Neural cell (in vitro differentiated cells): Measurements from ENCODE around the gene MAPK1. TPM values are rescaled to one million over a fixed set of nuclear protein-coding genes. Genes with fewer than 3 reads are reported as not detected.
"Not testable (repeated sequence)": the region's sequence is repeated elsewhere in the genome, so short reads cannot be mapped to it uniquely, and the experiment has no call there.

Experiments used
- H2AFZ ChIP-seq: fragments of 200-600, 300-800 bp; sonication (generic), shearing (Covaris generic); 2 replicates; pipeline ENCODE4 v1.6.0; 2014; ENCODE audit warnings: low read depth, mild to moderate bottlenecking, antibody characterized with exemption, low read length, moderate library complexity
- H3F3A ChIP-seq: fragments of 200-600 bp; shearing (Covaris generic); 2 replicates; pipeline ENCODE4 v1.6.1; 2016; ENCODE audit warnings: mild to moderate bottlenecking, moderate library complexity, mixed read lengths, antibody characterized with exemption, low read length; ENCODE audit not compliant: insufficient read depth, poor library complexity, severe bottlenecking
- H3K27ac ChIP-seq: fragments of 200-600, 300-800 bp; sonication (generic), shearing (Covaris generic); 2 replicates; pipeline ENCODE4 v1.5.1; 2014; ENCODE audit warnings: mild to moderate bottlenecking, low read length, moderate library complexity
- H3K27me3 ChIP-seq: fragments of 300-800, 200-600 bp; sonication (generic), shearing (Covaris generic); 2 replicates; pipeline ENCODE4 v1.6.0; 2014; ENCODE audit warnings: mild to moderate bottlenecking, low read depth, low read length, moderate library complexity; ENCODE audit not compliant: insufficient read depth
- H3K36me3 ChIP-seq: fragments of 300-800, 200-600 bp; sonication (generic), shearing (Covaris generic); 2 replicates; pipeline ENCODE4 v1.5.1; 2014; ENCODE audit warnings: mild to moderate bottlenecking, antibody characterized with exemption, low read length, moderate library complexity; ENCODE audit not compliant: insufficient read depth
- H3K4me2 ChIP-seq: fragments of 300-800, 200-600 bp; sonication (generic), shearing (Covaris generic); 2 replicates; pipeline ENCODE4 v1.6.0; 2014; ENCODE audit warnings: mild to moderate bottlenecking, low read length
- H3K4me3 ChIP-seq: fragments of 300-800, 200-600 bp; sonication (generic), shearing (Covaris generic); 2 replicates; pipeline ENCODE4 v1.5.1; 2014; ENCODE audit warnings: mild to moderate bottlenecking, low read length, moderate library complexity
- H3K79me2 ChIP-seq: fragments of 200-600 bp; shearing (Covaris generic); replicated peaks from 2 replicates; pipeline ENCODE4 v1.6.0; 2014; ENCODE audit warnings: mild to moderate bottlenecking, low read length, moderate library complexity; ENCODE audit not compliant: insufficient read depth
- H3K9ac ChIP-seq: fragments of 300-800, 200-600 bp; sonication (generic), shearing (Covaris generic); 2 replicates; pipeline ENCODE4 v1.6.1; 2016; ENCODE audit warnings: mild to moderate bottlenecking, low read length, mixed read lengths
- H3K9me2 ChIP-seq: fragments of 200-600 bp; shearing (Covaris generic); 2 replicates; pipeline ENCODE4 v1.6.1; 2016; ENCODE audit warnings: mild to moderate bottlenecking, low read length, mixed read lengths; ENCODE audit not compliant: insufficient read depth
- H3K9me3 ChIP-seq: fragments of 200-600, 300-800 bp; sonication (generic), shearing (Covaris generic); 2 replicates; pipeline ENCODE4 v1.6.1; 2016; ENCODE audit warnings: mild to moderate bottlenecking, mixed run types, low read length, moderate library complexity, mixed read lengths
- H4K20me1 ChIP-seq: fragments of 200-600 bp; shearing (Covaris generic); 2 replicates; pipeline ENCODE4 v1.6.1; 2016; ENCODE audit warnings: mild to moderate bottlenecking, mixed run types; ENCODE audit not compliant: insufficient read depth
- EP300 ChIP-seq: fragments of 450-650 bp; conservative IDR thresholded peaks from 2 replicates; pipeline ENCODE4 v1.6.1; 2014; ENCODE audit warnings: antibody characterized with exemption, mild to moderate bottlenecking, moderate library complexity; ENCODE audit not compliant: poor library complexity, severe bottlenecking
- EZH2 ChIP-seq: fragments of 200-600, 300-800 bp; shearing (Covaris generic), sonication (generic); IDR thresholded peaks from 2 replicates; pipeline ENCODE4 v1.6.1; 2014; ENCODE audit warnings: antibody characterized with exemption, low read length, borderline replicate concordance, mild to moderate bottlenecking; ENCODE audit not compliant: insufficient read depth, poor library complexity, severe bottlenecking
- MXI1 ChIP-seq: fragments of 450-650 bp; conservative IDR thresholded peaks from 2 replicates; pipeline ENCODE4 v1.6.1; 2014; ENCODE audit warnings: antibody characterized with exemption, mild to moderate bottlenecking; ENCODE audit not compliant: poor library complexity, severe bottlenecking
- POLR2AphosphoS5 ChIP-seq: IDR thresholded peaks from 2 replicates; pipeline ENCODE4 v1.6.1; 2012
- RAD21 ChIP-seq: fragments of 450-650 bp; conservative IDR thresholded peaks from 2 replicates; pipeline ENCODE4 v1.6.1; 2014; ENCODE audit warnings: antibody characterized with exemption, mild to moderate bottlenecking, moderate library complexity
- SMC3 ChIP-seq: fragments of 450-650 bp; conservative IDR thresholded peaks from 2 replicates; pipeline ENCODE4 v1.6.1; 2014; ENCODE audit warnings: antibody characterized with exemption, mild to moderate bottlenecking, moderate library complexity; ENCODE audit not compliant: poor library complexity
- TAF1 ChIP-seq: IDR thresholded peaks from 2 replicates; pipeline ENCODE4 v1.6.1; 2012; ENCODE audit warnings: low read depth
- polyA plus RNA-seq: library from polyadenylated mRNA; depleted of rRNA; stranded (reverse); fragments of >200 nt; gene quantifications from 2 replicates; pipeline ENCODE4 v1.2.3, GENCODE V29; 2014
- TF ChIP-seq, protein P1 (sequence below): fragments of 450-650 bp; IDR thresholded peaks from 2 replicates; pipeline ENCODE4 v1.5.1; 2014; ENCODE audit warnings: antibody characterized with exemption, mild to moderate bottlenecking, moderate library complexity; ENCODE audit not compliant: poor library complexity, severe bottlenecking
- TF ChIP-seq, protein P2 (sequence below): IDR thresholded peaks from 2 replicates; pipeline ENCODE4 v1.6.1; 2012; ENCODE audit warnings: borderline replicate concordance

Gene MAPK1
- polyA plus RNA-seq, 1 donor from 2014 or later = 43.3 TPM

DNA sequence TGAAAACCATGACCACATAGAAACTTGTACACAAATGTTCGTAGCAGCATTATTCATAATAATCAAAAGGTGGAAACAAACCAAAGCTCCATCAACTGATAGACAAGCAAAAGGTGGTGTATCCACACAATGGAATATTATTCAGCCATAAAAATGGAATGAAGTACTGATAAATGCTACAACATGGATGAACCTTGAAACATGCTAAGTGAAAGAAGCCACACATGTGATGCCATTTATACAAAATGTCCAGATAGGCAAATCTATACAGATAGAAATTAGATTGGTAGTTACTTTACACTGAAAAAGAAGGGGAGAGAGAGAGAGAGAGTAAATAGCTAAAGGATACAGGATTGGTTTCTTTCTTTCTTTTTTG, 27.7 kb downstream of the MAPK1 start:
- no peaks in the 10 kb centered on the region for H4K20me1 ChIP-seq
- H2AFZ ChIP-seq = no peak overlapping the region
- no peak overlapping the region for H3K4me2 ChIP-seq
- H3F3A ChIP-seq = no peaks in the 10 kb centered on the region
- no peak overlapping the region for H3K4me3 ChIP-seq
- no peaks in the 10 kb centered on the region for H3K9me3 ChIP-seq
- TF ChIP-seq POLR2AphosphoS5 (no peak), TAF1 (no peak), EZH2 (no peak), SMC3 (no peak), EP300 (no peak), MXI1 (no peak), RAD21 (no peak)
- TF ChIP-seq, protein P1, sequence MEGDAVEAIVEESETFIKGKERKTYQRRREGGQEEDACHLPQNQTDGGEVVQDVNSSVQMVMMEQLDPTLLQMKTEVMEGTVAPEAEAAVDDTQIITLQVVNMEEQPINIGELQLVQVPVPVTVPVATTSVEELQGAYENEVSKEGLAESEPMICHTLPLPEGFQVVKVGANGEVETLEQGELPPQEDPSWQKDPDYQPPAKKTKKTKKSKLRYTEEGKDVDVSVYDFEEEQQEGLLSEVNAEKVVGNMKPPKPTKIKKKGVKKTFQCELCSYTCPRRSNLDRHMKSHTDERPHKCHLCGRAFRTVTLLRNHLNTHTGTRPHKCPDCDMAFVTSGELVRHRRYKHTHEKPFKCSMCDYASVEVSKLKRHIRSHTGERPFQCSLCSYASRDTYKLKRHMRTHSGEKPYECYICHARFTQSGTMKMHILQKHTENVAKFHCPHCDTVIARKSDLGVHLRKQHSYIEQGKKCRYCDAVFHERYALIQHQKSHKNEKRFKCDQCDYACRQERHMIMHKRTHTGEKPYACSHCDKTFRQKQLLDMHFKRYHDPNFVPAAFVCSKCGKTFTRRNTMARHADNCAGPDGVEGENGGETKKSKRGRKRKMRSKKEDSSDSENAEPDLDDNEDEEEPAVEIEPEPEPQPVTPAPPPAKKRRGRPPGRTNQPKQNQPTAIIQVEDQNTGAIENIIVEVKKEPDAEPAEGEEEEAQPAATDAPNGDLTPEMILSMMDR = no peak
- TF ChIP-seq, protein P2, sequence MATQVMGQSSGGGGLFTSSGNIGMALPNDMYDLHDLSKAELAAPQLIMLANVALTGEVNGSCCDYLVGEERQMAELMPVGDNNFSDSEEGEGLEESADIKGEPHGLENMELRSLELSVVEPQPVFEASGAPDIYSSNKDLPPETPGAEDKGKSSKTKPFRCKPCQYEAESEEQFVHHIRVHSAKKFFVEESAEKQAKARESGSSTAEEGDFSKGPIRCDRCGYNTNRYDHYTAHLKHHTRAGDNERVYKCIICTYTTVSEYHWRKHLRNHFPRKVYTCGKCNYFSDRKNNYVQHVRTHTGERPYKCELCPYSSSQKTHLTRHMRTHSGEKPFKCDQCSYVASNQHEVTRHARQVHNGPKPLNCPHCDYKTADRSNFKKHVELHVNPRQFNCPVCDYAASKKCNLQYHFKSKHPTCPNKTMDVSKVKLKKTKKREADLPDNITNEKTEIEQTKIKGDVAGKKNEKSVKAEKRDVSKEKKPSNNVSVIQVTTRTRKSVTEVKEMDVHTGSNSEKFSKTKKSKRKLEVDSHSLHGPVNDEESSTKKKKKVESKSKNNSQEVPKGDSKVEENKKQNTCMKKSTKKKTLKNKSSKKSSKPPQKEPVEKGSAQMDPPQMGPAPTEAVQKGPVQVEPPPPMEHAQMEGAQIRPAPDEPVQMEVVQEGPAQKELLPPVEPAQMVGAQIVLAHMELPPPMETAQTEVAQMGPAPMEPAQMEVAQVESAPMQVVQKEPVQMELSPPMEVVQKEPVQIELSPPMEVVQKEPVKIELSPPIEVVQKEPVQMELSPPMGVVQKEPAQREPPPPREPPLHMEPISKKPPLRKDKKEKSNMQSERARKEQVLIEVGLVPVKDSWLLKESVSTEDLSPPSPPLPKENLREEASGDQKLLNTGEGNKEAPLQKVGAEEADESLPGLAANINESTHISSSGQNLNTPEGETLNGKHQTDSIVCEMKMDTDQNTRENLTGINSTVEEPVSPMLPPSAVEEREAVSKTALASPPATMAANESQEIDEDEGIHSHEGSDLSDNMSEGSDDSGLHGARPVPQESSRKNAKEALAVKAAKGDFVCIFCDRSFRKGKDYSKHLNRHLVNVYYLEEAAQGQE = no peak
- H3K9ac ChIP-seq = no peak overlapping the region
- no peaks in the 10 kb centered on the region for H3K9me2 ChIP-seq
- H3K79me2 ChIP-seq = peaks cover 45% of the 10 kb centered on the region
- H3K36me3 ChIP-seq = no peaks in the 10 kb centered on the region
- no peak overlapping the region for H3K27ac ChIP-seq
- H3K27me3 ChIP-seq = no peaks in the 10 kb centered on the region

GRCh38 chr22:21839104-21839764, 28.2 kb downstream of the MAPK1 start:
- not testable (repeated sequence) for H2AFZ ChIP-seq, H3K36me3 ChIP-seq, H3K27me3 ChIP-seq, H3F3A ChIP-seq, H3K27ac ChIP-seq, H3K4me3 ChIP-seq, H3K9me3 ChIP-seq, H3K9me2 ChIP-seq, H3K4me2 ChIP-seq, H4K20me1 ChIP-seq, H3K9ac ChIP-seq
- peaks cover 41% of the 10 kb centered on the region for H3K79me2 ChIP-seq
